OCI-LY3 (cell line): Measurements from ENCODE around the gene NGRN.

Source experiments
- H2AFZ ChIP-seq: fragments of 200-600, 300-600 bp; shearing (Covaris generic); 2 replicates; pipeline ENCODE4 v1.6.0; 2014; ENCODE audit warnings: antibody characterized with exemption, low read depth, low read length
- H3K27ac ChIP-seq: fragments of 200-600, 300-600 bp; sonication (generic); 2 replicates; pipeline ENCODE4 v1.5.1; 2014; ENCODE audit warnings: mild to moderate bottlenecking, low read length, moderate library complexity, mixed read lengths
- H3K27me3 ChIP-seq: fragments of 200-600, 300-600 bp; sonication (generic); 2 replicates; pipeline ENCODE4 v1.6.1; 2014; ENCODE audit warnings: low read depth, low read length, mixed read lengths
- H3K36me3 ChIP-seq: fragments of 200-600, 300-600 bp; sonication (generic); replicated peaks from 2 replicates; pipeline ENCODE3; 2014; ENCODE audit warnings: low read depth, low read length, mixed read lengths
- H3K4me1 ChIP-seq: fragments of 300-600, 200-600 bp; sonication (generic); 2 replicates; pipeline ENCODE4 v1.6.1; 2014; ENCODE audit warnings: low read length, mixed read lengths
- H3K4me2 ChIP-seq: fragments of 200-600, 300-600 bp; sonication (generic); 2 replicates; pipeline ENCODE4 v1.6.1; 2014; ENCODE audit warnings: low read length, mixed read lengths
- H3K4me3 ChIP-seq: fragments of 300-600, 200-600 bp; sonication (generic); 2 replicates; pipeline ENCODE4 v1.5.1; 2014; ENCODE audit warnings: antibody characterized with exemption, mild to moderate bottlenecking, low read length, moderate library complexity
- H3K79me2 ChIP-seq: fragments of 300-600, 200-600 bp; shearing (Covaris generic); 2 replicates; pipeline ENCODE4 v1.6.1; 2014; ENCODE audit warnings: mild to moderate bottlenecking, low read length, mixed read lengths
- H3K9ac ChIP-seq: fragments of 300-600, 200-600 bp; shearing (Covaris generic); 2 replicates; pipeline ENCODE4 v1.6.0; 2014; ENCODE audit warnings: mild to moderate bottlenecking, low read length, moderate library complexity
- H3K9me3 ChIP-seq: fragments of 200-600, 300-600 bp; shearing (Covaris generic); 2 replicates; pipeline ENCODE4 v1.6.1; 2014; ENCODE audit warnings: low read length, mixed read lengths; ENCODE audit not compliant: insufficient read depth
- H4K20me1 ChIP-seq: fragments of 200-600, 300-600 bp; sonication (generic); 2 replicates; pipeline ENCODE4 v1.6.1; 2016; ENCODE audit warnings: low read length, mixed read lengths; ENCODE audit not compliant: insufficient read depth
- CTCF ChIP-seq: fragments of 200-600, 300-600 bp; sonication (generic); IDR thresholded peaks from 2 replicates; pipeline ENCODE4 v1.5.1; 2014; ENCODE audit warnings: antibody characterized with exemption, low read length, low read depth
- EZH2phosphoT487 ChIP-seq: fragments of 200-600 bp; shearing (Covaris generic); IDR thresholded peaks from 2 replicates; pipeline ENCODE4 v1.6.1; 2018; ENCODE audit warnings: antibody characterized with exemption, mixed run types, low read depth

NGRN gene

GRCh38 chr15:90261811-90262210 is 3.7 kb upstream of the NGRN start:
- no peaks in the 10 kb centered on the region for H3K27me3 ChIP-seq
- no peak overlapping the region for H2AFZ ChIP-seq
- H3K4me1 ChIP-seq: peaks cover 12% of the 10 kb centered on the region
- H3K4me3 ChIP-seq: no peak overlapping the region
- H4K20me1 ChIP-seq: 0 out of 2 replicates have a peak, but pooled peaks cover 3% of the 10 kb centered on the region
- no peaks in the 10 kb centered on the region for H3K36me3 ChIP-seq
- H3K4me2 ChIP-seq: no peak overlapping the region
- peaks cover 22% of the 10 kb centered on the region for H3K79me2 ChIP-seq
- H3K27ac ChIP-seq: no peak overlapping the region
- TF ChIP-seq EZH2phosphoT487: no peak
- no peak for TF ChIP-seq CTCF
- no peaks in the 10 kb centered on the region for H3K9me3 ChIP-seq
- H3K9ac ChIP-seq: no peak overlapping the region

GRCh38 chr15:90262426-90262825 is 3.0 kb upstream of the NGRN start:
- Histone ChIP-seq H4K20me1 (0 out of 2 replicates have a peak, but pooled peaks cover 8% of the 10 kb centered on the region), H3K4me1 (peaks cover 17% of the 10 kb centered on the region), H3K36me3 (peaks cover 3% of the 10 kb centered on the region), H3K9me3 (no peaks in the 10 kb centered on the region), H3K4me2 (no peak overlapping the region), H3K27ac (no peak overlapping the region), H3K9ac (no peak overlapping the region), H2AFZ (no peak overlapping the region), H3K79me2 (peaks cover 28% of the 10 kb centered on the region), H3K4me3 (no peak overlapping the region), H3K27me3 (no peaks in the 10 kb centered on the region)
- no peak for TF ChIP-seq CTCF
- TF ChIP-seq EZH2phosphoT487: no peak

GRCh38 chr15:90264671-90265070 is 801 bp upstream of the NGRN start:
- Histone ChIP-seq H3K27ac (peak overlapping the region; percentile 72), H3K79me2 (peaks cover 45% of the 10 kb centered on the region), H2AFZ (no peak overlapping the region)

GRCh38 chr15:90266061-90266431 is 574 bp downstream of the NGRN start:
- Histone ChIP-seq H3K36me3 (peaks cover 24% of the 10 kb centered on the region), H3K9ac (peak overlapping the region; percentile 70), H3K27ac (peak overlapping the region; percentile 72), H2AFZ (peak overlapping the region; percentile 67), H3K79me2 (peaks cover 59% of the 10 kb centered on the region), H3K9me3 (no peaks in the 10 kb centered on the region), H3K4me2 (peak overlapping the region; percentile 88), H4K20me1 (peaks cover 20% of the 10 kb centered on the region), H3K4me1 (peaks cover 17% of the 10 kb centered on the region), H3K4me3 (peak overlapping the region; percentile 82), H3K27me3 (no peaks in the 10 kb centered on the region)
- TF ChIP-seq CTCF: no peak
- TF ChIP-seq EZH2phosphoT487: no peak

More at GRCh38 chr15:90264671-90265070, 801 bp upstream of the NGRN start:
- Histone ChIP-seq H4K20me1 (peaks cover 11% of the 10 kb centered on the region), H3K4me1 (peaks cover 17% of the 10 kb centered on the region), H3K27me3 (no peaks in the 10 kb centered on the region), H3K4me2 (peak overlapping the region; percentile 88), H3K4me3 (peak overlapping the region; percentile 82), H3K9me3 (no peaks in the 10 kb centered on the region), H3K9ac (peak overlapping the region; percentile 70), H3K36me3 (peaks cover 15% of the 10 kb centered on the region)
- no peak for TF ChIP-seq CTCF
